ENCODE data around the gene PGAM5. TPM values are rescaled to one million over a fixed set of nuclear protein-coding genes. Genes with fewer than 3 reads are reported as not detected.
A peak's percentile ranks its signal among the peaks of the same experiment; 100 is the strongest.
"Not testable (repeated sequence)": the region's sequence is repeated elsewhere in the genome, so short reads cannot be mapped to it uniquely, and the experiment has no call there.

The PGAM5 gene
- polyA plus RNA-seq, 3 donors, result 7.0 to 10.3 (median 9.6) TPM

GRCh38 chr12:132754160-132754932, 43.7 kb downstream of the PGAM5 start:
- Mint-ChIP-seq H3K4me3 (no peak overlapping the region), H3K27me3 (ENCODE audit: low read depth in 3 of 3) (no peaks in the 10 kb centered on the region), H3K36me3 (peaks cover 40 to 89% of the 10 kb centered on the region in 2 donors), H3K4me1 (no peaks in the 10 kb centered on the region), H3K9me3 (peaks cover 0 to 1% (median 0%) of the 10 kb centered on the region in 7 donors), H3K27ac (peak overlapping the region in 1 of 7 donors; percentile 54)
- Histone ChIP-seq H3K9ac (ENCODE audit: insufficient read depth, low read length, poor library complexity, severe bottlenecking) (no peak overlapping the region), H3K27me3 (ENCODE audit: control insufficient read depth in 2 of 2, insufficient read depth in 2 of 2, low read length in 2 of 2) (no peaks in the 10 kb centered on the region), H3K36me3 (replicated peaks in 1 of 2; ENCODE audit: control insufficient read depth in 1 of 2, insufficient read depth in 2 of 2, low read length in 2 of 2) (peaks cover 58 to 86% of the 10 kb centered on the region in 2 donors), H4K20me1 (ENCODE audit: insufficient read depth, low read length) (peaks cover 75% of the 10 kb centered on the region), H3K27ac (ENCODE audit: low read depth in 1 of 2, low read length in 2 of 2) (no peak overlapping the region), H3K4me1 (ENCODE audit: control insufficient read depth in 1 of 2, insufficient read depth in 2 of 2, low read length in 2 of 2) (no peaks in the 10 kb centered on the region), H3K4me2 (replicated peaks; ENCODE audit: extremely low read depth, low read length, poor library complexity, severe bottlenecking) (no peak overlapping the region), H3K4me3 (replicated peaks in 1 of 3; ENCODE audit: low read depth in 2 of 3, low read length in 3 of 3) (no peak overlapping the region), H3K9me3 (replicated peaks in 1 of 2; ENCODE audit: control insufficient read depth in 1 of 2, insufficient read depth in 1 of 2, low read length in 2 of 2) (no peaks in the 10 kb centered on the region), H2AFZ (ENCODE audit: insufficient read depth, low read depth, low read length, poor library complexity, severe bottlenecking) (no peak overlapping the region), H3K79me2 (ENCODE audit: insufficient read depth, low read length) (peaks cover 76% of the 10 kb centered on the region)
- 67% methylated on average over 8 of the region's 14 CpGs for WGBS (ENCODE audit: insufficient coverage)
- intact Hi-C loops (cut with micrococcal nuclease), result no loop called here
- TF ChIP-seq, protein P1, sequence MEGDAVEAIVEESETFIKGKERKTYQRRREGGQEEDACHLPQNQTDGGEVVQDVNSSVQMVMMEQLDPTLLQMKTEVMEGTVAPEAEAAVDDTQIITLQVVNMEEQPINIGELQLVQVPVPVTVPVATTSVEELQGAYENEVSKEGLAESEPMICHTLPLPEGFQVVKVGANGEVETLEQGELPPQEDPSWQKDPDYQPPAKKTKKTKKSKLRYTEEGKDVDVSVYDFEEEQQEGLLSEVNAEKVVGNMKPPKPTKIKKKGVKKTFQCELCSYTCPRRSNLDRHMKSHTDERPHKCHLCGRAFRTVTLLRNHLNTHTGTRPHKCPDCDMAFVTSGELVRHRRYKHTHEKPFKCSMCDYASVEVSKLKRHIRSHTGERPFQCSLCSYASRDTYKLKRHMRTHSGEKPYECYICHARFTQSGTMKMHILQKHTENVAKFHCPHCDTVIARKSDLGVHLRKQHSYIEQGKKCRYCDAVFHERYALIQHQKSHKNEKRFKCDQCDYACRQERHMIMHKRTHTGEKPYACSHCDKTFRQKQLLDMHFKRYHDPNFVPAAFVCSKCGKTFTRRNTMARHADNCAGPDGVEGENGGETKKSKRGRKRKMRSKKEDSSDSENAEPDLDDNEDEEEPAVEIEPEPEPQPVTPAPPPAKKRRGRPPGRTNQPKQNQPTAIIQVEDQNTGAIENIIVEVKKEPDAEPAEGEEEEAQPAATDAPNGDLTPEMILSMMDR (IDR thresholded peaks at IDR 0.05), result no peak
- DNase-seq, result no peak

DNA sequence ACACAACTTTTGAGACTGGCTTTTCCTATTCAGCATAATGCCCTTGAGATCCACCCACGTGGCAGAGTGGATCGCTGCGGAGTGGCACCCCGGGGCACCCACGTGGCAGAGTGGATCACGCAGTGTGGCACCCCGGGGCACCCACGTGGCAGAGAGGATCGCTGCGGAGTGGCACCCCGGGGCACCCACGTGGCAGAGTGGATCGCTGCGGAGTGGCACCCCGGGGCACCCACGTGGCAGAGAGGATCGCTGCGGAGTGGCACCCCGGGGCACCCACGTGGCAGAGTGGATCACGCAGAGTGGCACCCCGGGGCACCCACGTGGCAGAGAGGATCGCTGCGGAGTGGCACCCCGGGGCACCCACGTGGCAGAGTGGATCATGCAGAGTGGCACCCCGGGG, 48.2 kb downstream of the PGAM5 start:
- H3K9ac ChIP-seq (ENCODE audit: insufficient read depth, low read length, poor library complexity, severe bottlenecking); H3K27me3 ChIP-seq (ENCODE audit: control insufficient read depth in 2 of 2, insufficient read depth in 2 of 2, low read length in 2 of 2); intact Hi-C loops (cut with micrococcal nuclease); H3K9me3 Mint-ChIP-seq; DNase-seq; H3K27ac ChIP-seq (ENCODE audit: low read depth in 1 of 2, low read length in 2 of 2); H3K27me3 Mint-ChIP-seq (ENCODE audit: low read depth in 3 of 3); H2AFZ ChIP-seq (ENCODE audit: insufficient read depth, low read depth, low read length, poor library complexity, severe bottlenecking); H3K4me3 Mint-ChIP-seq; H3K9me3 ChIP-seq (replicated peaks in 1 of 2; ENCODE audit: control insufficient read depth in 1 of 2, insufficient read depth in 1 of 2, low read length in 2 of 2); H3K4me2 ChIP-seq (replicated peaks; ENCODE audit: extremely low read depth, low read length, poor library complexity, severe bottlenecking); H3K4me3 ChIP-seq (replicated peaks in 1 of 3; ENCODE audit: low read depth in 2 of 3, low read length in 3 of 3); H3K27ac Mint-ChIP-seq: not testable (repeated sequence)
- peaks cover 21 to 28% of the 10 kb centered on the region in 2 donors for H3K4me1 ChIP-seq (ENCODE audit: control insufficient read depth in 1 of 2, insufficient read depth in 2 of 2, low read length in 2 of 2)
- peaks cover 21% of the 10 kb centered on the region for H3K4me1 Mint-ChIP-seq
- peaks cover 84% of the 10 kb centered on the region for H3K79me2 ChIP-seq (ENCODE audit: insufficient read depth, low read length)
- H3K36me3 Mint-ChIP-seq, result peaks cover 20 to 48% of the 10 kb centered on the region in 2 donors
- peaks cover 57% of the 10 kb centered on the region for H4K20me1 ChIP-seq (ENCODE audit: insufficient read depth, low read length)
- WGBS (ENCODE audit: insufficient coverage), result 90% methylated on average over 13 of the region's 28 CpGs
- peaks cover 19 to 43% of the 10 kb centered on the region in 2 donors for H3K36me3 ChIP-seq (replicated peaks in 1 of 2; ENCODE audit: control insufficient read depth in 1 of 2, insufficient read depth in 2 of 2, low read length in 2 of 2)

All from CD14-positive monocyte (primary cell).